Left ventricle myocardium inferior (tissue), 1 donor: ENCODE measurements around the gene TLL2. TPM values are rescaled to one million over a fixed set of nuclear protein-coding genes. Genes with fewer than 3 reads are reported as not detected.

Experiments used
- DNase-seq: peaks from one replicate; pipeline ENCODE4 v3.0.0-alpha.2; 2020
- H3K27ac ChIP-seq: fragments of 200-600 bp; replicated peaks from 2 replicates; pipeline ENCODE4 v1.8.0; 2021
- H3K27me3 ChIP-seq: fragments of 200-600 bp; 2 replicates; pipeline ENCODE4 v1.8.0; 2021; ENCODE audit warnings: low read depth
- H3K36me3 ChIP-seq: fragments of 200-600 bp; 2 replicates; pipeline ENCODE4 v1.8.0; 2021
- H3K4me1 ChIP-seq: fragments of 200-600 bp; 2 replicates; pipeline ENCODE4 v1.8.0; 2021
- H3K4me3 ChIP-seq: fragments of 200-600 bp; 2 replicates; pipeline ENCODE4 v1.8.0; 2021; ENCODE audit warnings: mild to moderate bottlenecking, moderate library complexity
- H3K9me3 ChIP-seq: fragments of 200-600 bp; replicated peaks from 2 replicates; pipeline ENCODE4 v1.8.0; 2021
- CTCF ChIP-seq: fragments of 200-600 bp; IDR thresholded peaks from 2 replicates; pipeline ENCODE4 v1.8.0; 2021; ENCODE audit warnings: antibody characterized with exemption, mild to moderate bottlenecking, borderline replicate concordance
- intact Hi-C: fragments of 100-400 bp; cut with micrococcal nuclease; formaldehyde crosslinking; loops from one replicate; pipeline ENCODE4 v1.11.0; 2022
- total RNA-seq: library from RNA; stranded (reverse); fragmentation: NEBNext Ultra II Directional; extraction: Animal tissue kit (Norgen Biotek cat#: 25700); gene quantifications from one replicate; pipeline ENCODE4 v1.2.1, GENCODE V29; 2021
- donor health status: DM: no; HTN: yes; CAD: no; lungs with severe emphysema.

The TLL2 gene
- total RNA-seq, 1 donor from 2014 or later = 7.0 TPM

DNA sequence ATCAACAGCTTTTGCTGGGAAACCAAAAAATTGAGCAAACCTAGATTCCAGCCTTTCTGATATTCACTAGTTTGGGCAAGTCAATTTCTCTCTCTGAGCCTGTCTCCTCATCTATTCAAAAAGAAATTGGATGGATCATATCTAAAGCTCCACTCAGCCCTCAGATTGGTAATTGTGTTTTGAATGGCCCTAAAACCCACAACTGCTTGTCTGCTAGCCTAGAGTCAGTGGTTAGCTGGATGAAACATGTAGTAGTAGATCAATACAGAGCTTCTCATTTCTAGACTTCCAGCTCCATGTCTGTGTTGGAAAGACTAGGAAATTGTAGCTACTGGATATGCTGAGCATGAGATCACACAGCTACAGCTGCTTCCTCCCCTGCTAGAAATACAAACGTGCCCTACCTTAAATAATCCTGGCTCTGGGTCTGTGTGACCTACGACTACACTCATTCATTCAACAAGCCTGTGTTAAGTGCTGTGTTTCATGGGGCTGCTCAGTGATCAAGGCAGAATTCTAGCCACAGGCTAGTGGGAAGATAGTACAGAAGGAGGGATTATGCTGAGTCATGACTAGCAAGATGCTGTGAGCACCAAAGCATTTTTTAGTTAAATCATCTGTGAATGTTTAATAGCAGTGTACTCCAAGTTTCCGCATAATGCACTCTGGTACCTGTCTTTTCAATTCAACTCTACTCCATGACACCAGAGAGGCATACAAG lies 193.8 kb downstream of the TLL2 start:
- Histone ChIP-seq H3K27ac (no peak overlapping the region), H3K27me3 (peaks cover 59% of the 10 kb centered on the region), H3K4me1 (no peaks in the 10 kb centered on the region), H3K4me3 (no peak overlapping the region), H3K9me3 (no peaks in the 10 kb centered on the region), H3K36me3 (no peaks in the 10 kb centered on the region)
- DNase-seq = no peak
- TF ChIP-seq CTCF = no peak
- intact Hi-C loops = no loop called here

GRCh38 chr10:96317067-96317833 lies 196.5 kb downstream of the TLL2 start:
- H3K36me3 ChIP-seq = no peaks in the 10 kb centered on the region
- TF ChIP-seq CTCF = no peak
- DNase-seq = no peak
- peaks cover 35% of the 10 kb centered on the region for H3K27me3 ChIP-seq
- no peak overlapping the region for H3K4me3 ChIP-seq
- H3K4me1 ChIP-seq = no peaks in the 10 kb centered on the region
- no peak overlapping the region for H3K27ac ChIP-seq
- intact Hi-C loops = no loop called here
- no peaks in the 10 kb centered on the region for H3K9me3 ChIP-seq

Other genes with a start within 250 kb of the TLL2 start
- 1.4 TPM for gene BLNK, start 242.4 kb downstream of the TLL2 start, total RNA-seq
- not detected for gene DNTT, start 209.5 kb downstream of the TLL2 start, total RNA-seq
- gene OPALIN, start 154.9 kb downstream of the TLL2 start, total RNA-seq = not detected
- 61.3 TPM for gene TM9SF3, start 73.1 kb upstream of the TLL2 start, total RNA-seq
- 5.4 TPM for gene PIK3AP1, start 206.6 kb upstream of the TLL2 start, total RNA-seq